ENCODE data around the gene C1orf35.
A peak's percentile ranks its signal among the peaks of the same experiment; 100 is the strongest.

GRCh38 chr1:228079601-228080263, 23.4 kb downstream of the C1orf35 start:
- TF ChIP-seq RAD21 (IDR thresholded peaks at IDR 0.05 in 1 of 2, conservative IDR thresholded peaks at IDR 0.05 in 1 of 2; ENCODE audit: low read depth in 2 of 2, low read length in 2 of 2) (no peak), CTCF (IDR thresholded peaks at IDR 0.05; ENCODE audit: control extremely low read depth in 1 of 3, insufficient read depth in 1 of 3, low read depth in 1 of 3, low read length in 3 of 3) (no peak), CREB1 (IDR thresholded peaks at IDR 0.05) (no peak), SP1 (IDR thresholded peaks at IDR 0.05; ENCODE audit: low read depth, low read length) (no peak), CEBPB (IDR thresholded peaks at IDR 0.05; ENCODE audit: low read depth, low read length) (no peak), JUND (IDR thresholded peaks at IDR 0.05; ENCODE audit: low read length) (no peak), KDM1A (IDR thresholded peaks at IDR 0.05; ENCODE audit: borderline replicate concordance, low read length) (peak; percentile 79; the same call in 1 of the 2 replicates), ZNF274 (IDR thresholded peaks at IDR 0.05; ENCODE audit: borderline replicate concordance, extremely low read depth, low read length) (no peak), YY1 (IDR thresholded peaks at IDR 0.05; ENCODE audit: low read depth, low read length) (no peak)
